NCI-H1436 treated with DMSO at 0.1 percent for 48 hours (cell line): ENCODE results near the gene IFT43.
"Not testable (repeated sequence)": the region's sequence is repeated elsewhere in the genome, so short reads cannot be mapped to it uniquely, and the experiment has no call there.

Experiments
- DNase-seq: peaks from one replicate; lab custom pipeline; 2025; lab: John Stamatoyannopoulos, UW

The IFT43 gene

DNA sequence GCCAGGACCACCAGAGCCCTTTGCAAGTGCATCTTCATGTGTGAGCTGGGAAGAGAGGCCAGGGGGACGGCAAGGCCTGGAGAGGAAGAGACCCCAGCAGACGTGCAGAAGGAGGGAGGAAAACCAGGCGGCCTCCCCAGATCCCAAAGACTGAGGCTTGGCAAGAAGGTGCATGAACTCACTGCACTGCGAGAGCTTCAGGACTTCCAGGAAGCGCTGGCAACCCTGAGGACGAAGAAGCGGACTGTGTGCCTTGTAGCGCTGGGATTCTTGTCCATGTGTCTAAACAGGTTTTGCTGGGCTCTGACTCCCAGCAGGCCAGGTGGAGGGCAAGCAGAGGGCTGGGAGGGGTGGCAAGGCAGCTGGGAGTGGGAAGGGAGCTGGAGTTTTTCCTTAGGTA, 4.7 kb upstream of the IFT43 start:
- DNase-seq = no peak

DNA sequence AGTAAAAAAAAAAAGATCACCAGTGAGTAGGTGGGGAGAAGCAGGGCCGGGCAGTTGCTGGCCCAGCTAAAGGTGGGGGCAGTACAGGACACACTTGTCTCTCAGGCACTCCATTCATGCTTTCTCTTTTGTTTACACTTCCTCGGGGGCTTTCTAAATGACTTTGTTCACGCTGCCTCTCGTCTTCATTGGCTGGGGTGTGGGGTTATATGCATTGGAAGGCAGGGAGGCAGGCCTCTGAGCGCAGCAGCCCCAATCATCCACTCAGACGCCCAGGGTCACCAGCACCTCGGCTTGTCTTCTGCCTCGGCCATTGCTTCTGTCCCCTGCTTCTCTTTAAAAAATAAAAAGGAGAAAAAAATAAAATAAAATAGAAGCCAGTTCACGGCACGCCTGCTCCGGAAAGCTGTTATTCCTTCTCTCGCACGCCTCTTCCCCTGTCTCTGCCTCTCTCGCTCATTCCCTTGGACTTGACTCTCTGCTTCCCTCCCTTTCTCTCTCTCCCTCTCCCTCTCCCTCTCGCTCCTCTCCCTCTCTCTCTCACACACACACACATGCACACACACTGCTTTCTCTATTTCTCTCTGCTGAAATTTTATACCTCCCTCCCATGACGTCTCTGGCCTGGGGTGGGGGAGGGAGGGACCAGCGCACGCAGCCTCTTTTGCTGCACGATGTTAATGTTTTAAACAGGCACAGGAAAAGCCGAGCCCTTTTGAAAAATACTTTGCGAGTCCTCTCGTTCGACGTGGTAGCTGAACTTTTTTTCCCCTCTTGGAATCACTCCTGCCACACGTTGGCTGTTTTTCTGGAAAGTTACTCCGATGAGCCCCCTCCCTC, 3.9 kb upstream of the IFT43 start, which contains the start of gene TGFB3:
TSS of gene TGFB3 (minus strand) at position 570 of the 840 bp plus-strand sequence. CDS start 1,102 bp downstream, outside the sequence.
- no peak for DNase-seq

DNA sequence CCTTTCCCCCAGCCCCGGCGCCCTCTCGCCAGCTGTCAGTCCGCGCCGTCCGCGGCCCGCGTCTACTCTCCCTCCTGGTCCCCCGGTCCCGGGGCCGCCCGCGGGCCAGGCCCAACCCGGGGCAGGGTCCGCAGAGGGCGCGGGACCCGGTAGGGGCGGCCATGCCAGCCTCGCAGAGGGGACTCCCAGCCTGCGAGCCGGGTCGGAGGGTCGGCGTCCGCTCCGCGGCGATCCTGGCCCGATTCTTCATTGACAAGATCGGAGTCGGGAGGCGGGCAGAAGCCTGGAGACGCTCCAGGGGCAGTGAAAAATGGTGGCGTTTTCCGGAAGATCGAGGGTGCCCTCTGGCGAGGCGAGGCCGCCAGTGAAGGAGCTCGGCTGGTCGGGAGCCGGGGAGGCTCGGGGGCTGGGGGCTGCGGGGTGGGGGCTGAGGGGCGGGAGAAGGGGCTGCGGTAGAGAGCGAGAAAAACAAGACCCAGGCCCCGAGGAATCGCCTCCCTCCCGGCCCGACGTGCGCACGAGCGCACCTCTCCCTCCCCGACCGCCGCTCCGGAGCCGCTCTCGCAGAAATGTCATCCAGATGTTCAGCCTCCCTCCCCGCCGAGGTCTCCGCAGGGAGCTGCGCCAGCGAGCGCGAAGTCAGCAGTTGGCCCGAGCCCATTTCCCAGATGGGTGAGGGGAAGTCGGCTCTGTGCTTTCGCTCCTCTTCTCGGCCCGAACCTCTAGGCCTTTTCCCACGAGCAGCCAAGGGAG, 3.1 kb upstream of the IFT43 start:
- peak; percentile 12 for DNase-seq

DNA sequence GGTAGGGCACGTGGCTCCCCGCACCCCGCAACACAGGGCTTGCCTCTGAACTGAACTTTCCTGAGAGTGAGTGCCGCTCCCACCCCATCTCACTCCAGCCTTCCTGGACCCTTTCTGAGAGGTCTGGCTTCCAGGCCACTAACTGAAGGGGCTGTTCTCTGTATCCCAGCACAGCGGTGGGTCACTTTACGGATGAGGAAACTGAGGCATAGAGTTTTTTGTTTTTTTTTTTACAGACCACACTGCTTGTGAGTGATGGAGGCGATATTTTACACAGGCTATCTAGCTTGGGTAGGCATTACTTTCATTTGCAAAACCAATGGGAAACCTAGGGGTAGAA, 2.6 kb upstream of the IFT43 start:
- no peak for DNase-seq

DNA sequence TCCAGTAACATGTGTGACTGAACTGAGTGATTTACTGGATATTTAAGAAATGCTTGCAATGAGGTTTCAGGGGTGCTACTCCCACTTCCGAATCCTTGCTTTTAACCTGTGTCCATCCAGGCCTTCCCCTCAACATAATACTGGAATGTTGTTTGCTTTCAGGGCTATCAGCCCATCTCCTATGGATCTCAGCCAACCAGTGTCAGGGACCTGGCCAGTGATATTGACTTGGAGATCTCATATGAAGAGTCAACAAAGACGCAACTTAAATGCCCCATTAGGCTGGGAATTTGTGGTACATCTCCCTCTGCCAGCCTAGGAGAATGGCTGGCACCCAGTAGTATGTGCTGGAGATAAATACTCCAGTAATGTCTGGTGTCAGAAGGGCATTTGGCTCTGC, 889 bp upstream of the IFT43 start:
- no peak for DNase-seq

DNA sequence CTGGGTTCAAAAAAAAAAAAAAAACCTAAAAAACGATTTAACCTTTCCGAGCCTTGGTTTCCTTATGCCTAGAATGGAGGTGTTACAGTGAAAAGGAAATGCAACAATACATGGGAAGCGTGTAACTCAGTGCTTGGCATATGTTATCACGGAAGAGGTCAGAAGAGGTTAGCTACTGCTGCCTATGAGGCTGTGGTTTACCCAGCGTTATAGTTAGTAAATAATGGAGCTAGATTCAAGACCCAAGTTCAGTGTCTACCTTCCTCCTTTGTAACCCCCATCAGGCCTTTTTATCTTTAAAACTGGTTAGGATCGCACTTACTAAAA, 839 bp downstream of the IFT43 start:
- DNase-seq = no peak

DNA sequence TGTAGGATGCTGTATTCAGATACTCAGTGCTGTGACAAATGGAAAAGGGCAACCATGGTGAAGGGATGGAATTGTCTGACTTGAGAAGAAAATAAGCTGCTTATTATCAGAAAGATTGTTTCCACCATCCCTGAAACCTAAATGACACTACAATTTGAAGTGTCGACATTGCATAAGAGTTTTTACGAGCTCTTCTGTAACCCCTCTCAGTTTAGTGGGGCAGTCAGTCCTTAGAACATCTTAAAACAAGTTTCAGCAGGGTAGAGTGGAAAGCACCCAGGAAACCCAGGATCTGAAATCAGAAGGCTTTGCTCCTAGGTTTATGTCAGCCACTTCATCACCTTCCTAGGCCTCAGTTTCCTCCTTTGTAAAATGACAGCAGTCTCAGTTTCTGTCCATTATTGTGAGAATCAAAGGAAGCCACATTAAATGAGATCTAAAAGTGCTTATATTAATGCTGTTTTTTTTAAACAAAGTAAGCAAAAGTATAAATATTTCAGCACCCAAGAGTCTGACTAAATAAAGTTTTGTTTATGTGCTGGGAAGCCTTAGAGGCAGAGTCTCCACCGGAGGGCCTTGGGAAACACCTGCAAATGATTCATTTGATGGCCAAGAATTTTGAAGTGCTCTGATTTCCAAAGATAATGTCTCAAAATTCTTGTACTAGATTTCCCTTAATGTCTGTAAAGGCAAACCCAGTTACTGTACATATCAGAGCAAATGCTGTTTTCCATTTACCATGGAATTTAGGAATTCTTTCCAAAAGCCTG, 1.8 kb downstream of the IFT43 start:
- DNase-seq = no peak

DNA sequence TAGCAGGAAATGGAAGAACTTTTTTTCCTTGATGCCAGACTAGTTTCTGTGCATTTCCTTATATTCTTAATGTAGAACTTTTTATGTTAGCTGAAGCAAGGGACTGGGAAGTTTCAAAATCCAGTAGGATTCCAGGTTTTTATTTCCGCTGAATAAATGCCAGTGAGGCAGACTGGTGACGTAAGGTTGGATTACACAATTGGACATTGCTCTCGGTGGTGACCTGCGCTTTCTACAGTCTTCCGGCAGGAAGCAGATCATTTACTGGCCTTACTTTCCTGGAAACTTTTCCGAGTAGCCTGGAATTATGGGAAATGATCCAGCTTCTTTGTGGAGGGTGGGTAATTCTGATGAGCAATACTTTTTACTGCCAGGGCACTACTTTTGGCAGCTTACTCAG, 3.6 kb downstream of the IFT43 start:
- no peak for DNase-seq

DNA sequence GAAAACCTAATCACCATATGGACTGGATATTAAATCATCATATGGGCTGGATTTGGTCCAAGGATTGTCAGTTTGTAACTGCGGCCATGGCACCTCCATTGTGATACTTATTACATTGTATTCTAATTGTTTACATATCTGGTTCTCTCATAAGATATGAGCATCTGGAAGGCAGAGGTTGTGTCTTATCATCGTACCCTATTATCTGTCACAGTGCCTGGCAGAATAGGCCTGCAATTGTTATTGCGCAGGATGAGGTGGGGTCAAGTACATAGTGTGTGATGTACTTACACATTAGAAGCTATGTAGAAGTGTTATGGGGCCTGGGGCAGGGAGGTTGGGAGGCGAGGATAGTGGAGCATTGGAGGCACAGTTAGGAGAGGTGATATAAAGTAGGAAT, 4.7 kb downstream of the IFT43 start:
- no peak for DNase-seq

DNA sequence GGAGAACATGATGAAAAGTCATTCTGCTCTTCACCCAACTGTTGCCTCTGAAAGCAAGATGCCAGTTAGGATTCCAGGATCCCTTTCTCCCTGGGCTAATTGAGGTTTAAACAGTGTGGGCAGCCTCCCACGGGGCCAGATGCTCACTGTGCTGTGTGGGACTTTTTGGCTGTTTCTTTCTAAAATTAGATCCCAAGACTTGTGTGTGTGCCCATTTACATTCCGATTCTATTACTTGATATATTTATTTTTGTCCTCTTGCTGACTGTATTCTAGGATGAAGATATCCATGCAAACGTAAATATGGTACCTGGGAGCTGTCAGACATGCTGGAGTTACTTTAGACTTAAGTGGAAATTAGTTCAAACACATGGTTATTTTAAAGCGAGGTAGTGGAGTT, 6.2 kb downstream of the IFT43 start:
- DNase-seq = no peak

DNA sequence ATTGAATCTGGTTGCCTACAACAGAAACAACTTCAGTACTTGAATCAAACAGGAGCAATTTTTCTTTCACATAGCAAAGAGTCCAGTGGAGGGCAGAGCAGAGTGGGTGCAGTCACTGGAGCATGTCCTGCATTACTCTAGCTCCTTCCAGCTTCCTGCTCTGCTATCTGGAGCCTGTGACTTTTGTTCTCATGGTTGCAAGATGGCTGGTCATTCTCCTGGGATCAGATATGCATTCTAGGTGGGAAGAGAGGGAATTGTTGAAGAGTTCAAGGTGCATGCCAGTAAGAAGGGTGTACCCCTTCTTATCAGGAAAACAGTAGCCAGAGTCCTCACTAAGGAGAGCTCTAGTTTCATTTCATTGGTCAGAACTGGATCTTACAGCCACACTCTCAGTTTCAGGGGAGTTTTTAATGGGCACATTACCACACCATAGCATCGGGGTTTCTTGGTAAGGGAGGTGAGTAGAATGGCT, 8.0 kb downstream of the IFT43 start:
- DNase-seq = no peak

DNA sequence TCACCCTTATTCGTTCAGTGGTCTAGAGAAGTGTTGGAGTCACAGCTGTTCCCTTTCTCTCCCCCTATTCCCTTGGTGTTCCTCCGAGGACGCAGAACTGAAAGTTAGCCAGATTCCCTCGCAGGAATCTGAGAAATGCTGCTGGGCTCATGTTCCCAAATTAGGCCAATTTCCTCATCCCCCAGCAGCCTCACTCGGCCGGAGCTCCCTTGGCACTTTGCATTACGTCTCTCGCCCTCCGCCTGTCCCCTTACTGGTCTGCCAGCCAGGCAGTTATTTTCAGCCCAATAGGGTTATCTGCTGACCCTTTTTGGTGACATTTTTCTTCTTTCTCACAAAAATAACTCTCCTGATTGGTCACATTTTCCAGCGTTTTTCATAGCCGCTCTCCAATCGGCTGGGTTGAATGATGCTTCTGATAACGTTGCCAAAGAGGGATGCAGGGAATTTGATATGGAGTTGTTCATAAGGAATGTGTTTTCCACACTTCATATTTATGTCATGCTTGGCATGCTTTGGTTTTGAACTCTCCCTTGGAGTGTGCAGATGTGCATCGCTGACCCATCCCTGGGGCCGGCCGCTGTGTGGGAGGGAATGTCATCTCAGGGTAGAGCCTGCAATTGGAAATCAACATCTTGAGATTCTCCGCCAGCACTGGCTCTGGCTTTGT, 9.9 kb downstream of the IFT43 start:
- no peak for DNase-seq

DNA sequence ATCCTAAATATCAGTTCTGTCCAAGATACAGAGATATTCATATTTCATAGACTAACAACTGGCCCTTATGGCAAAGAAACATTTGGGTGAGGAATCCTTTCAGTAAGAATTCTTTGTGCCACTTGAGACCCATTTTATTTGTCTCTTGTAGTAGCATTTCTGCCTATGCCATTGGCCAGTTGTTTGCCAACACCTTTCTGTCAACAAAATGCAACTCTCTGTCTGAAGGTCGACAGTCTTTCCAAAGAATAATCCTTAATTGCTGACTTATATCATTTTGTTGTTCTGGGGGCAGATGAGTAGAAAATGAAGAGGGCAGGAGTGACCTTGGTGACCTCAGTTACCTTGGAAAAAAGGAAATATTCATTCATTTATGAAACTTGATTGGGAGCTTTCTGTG, 10.9 kb downstream of the IFT43 start:
- DNase-seq = no peak

DNA sequence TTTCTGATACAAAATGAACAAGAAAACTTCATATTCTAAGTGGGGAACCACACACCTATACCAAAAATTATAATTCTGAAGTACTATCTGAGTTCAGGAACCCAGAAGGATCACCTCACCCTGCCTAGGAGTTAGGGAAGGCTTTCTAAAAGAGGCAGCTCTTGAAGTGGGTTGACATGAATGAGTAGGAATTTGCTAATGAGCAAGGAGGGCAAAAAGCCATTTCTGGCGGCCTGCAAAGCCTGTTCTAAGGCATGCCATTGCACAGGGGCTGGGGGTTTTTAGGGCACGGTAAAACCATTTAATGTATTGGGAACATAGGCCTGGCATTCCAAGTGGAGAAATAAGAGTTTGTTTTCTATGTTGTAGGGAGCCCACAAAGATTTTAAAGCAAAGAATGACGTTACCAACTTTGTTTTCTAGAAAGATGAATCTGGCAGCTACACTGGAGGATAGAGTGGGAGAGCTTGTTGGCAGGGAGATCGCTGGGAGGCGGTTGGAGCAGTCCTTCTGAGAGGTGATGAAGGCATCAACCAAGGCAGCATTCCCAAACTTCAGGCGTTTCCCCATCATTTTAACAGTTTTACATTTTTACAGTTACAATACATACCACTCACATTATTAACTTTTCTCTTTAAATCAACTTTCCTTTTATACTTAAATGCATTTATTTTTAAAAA, 14.1 kb downstream of the IFT43 start:
- no peak for DNase-seq

DNA sequence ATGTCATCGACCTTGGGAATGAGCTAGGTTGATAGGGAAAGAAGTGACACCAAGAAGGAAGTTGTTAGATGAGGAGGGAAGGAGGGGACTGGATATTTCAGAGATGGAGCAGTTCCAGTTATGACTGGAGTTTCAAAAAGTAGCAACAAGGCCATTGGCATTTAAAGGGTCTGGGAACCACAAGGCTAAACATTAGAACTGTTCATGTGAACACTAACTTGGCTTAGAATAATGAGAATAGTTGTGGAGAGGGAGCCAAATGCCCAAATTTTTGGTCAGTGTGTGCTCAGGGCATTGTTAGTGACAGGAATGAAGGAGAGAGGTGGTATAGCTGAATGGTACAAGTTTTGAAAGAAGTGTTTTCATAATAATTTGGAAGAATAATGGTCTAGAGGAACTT, 16.8 kb downstream of the IFT43 start:
- DNase-seq = no peak

DNA sequence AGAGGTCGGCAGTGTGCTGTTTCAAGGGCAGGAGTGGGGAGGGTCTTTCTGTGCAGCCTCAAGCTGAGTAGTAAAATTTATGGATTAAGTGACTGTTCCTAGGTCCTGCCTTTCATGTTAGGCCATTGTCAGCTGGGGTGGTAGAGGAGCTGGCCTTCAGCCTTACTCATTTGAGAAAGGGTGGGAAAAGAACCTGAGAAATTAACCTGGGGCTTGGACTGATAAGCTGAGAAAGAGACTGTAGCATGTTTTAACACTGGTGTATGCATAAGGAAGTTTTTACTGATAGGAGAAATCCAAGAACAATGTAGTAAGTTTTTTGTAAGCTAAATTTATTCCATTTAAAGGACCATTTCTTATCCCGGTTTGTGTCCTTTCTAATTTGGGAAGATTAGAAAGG, 20.7 kb downstream of the IFT43 start:
- DNase-seq = no peak

DNA sequence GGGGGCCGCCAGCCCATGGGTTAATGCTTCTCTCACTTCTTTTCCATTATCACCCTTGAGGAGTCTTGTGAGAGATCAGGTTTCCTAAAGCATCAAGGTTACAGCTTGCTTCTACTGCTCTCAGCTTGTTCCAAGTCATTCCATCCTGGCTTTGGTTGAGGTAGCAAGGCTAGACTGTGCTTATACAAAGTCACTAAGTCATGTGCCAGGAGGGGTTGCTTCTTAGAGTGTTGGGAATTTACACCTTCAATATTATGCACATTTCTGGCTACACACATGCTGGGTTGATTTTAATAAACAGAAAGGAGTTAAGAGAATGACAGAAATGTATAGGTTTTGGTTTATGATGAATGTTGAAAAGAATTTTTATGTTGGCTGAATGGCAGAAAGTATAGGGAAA, 21.8 kb downstream of the IFT43 start:
- DNase-seq = no peak

DNA sequence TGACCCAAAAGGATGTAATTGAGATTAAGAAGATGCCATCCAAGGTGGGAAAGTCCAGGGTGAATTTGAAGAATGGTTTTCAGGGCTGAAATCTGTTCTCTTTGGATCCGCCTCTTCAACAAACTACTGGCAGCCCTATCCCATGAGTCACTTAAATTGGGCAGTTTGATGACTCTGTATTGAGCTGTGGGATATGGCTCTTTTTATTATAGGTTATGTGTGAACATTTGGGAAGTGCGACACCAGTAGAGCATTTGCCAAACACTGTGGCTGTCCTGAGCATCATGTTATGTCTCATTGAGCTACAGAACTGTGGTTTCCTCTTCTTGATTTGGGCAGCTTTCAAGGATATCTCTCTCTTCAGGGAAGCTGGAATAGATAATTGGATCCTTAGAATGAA, 22.3 kb downstream of the IFT43 start:
- no peak for DNase-seq

DNA sequence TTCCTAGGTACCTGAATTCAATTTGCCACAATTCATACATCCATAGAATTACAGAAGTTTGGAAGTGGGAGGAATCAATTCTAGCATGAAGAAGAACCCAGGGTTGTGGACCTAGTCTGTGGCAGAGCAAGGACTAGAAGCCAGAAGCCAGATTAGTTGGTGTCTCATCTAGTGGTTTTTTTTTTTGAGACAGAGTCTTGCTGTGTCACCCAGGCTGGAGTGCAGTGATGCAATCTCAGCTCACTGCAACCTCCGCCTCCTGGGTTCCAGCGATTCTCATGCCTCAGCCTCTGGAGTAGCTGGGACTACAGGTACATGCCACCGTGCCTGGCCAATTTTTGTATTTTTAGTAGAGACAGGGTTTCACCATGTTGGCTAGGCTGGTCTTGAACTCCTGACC, 24.1 kb downstream of the IFT43 start:
- DNase-seq = not testable (repeated sequence)

DNA sequence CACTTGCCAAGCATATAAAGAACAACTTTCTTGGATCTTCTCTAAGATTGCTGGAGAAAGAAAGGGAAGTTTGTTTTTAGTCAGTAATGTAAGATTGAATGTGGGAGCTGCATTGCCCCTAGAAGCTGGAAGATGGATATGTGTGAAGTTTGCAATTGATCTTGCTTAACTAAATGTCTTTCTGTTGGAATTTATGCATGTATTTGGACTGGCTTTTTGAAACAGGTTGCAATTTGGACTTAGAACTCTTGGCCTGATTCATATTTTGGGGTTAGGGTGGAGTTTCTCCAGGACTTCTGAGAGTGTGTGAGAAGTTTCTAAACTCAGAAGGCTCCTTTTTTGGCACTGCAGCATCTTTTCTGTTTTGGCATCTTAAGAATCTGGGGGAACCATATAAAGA, 26.4 kb downstream of the IFT43 start:
- DNase-seq = no peak

DNA sequence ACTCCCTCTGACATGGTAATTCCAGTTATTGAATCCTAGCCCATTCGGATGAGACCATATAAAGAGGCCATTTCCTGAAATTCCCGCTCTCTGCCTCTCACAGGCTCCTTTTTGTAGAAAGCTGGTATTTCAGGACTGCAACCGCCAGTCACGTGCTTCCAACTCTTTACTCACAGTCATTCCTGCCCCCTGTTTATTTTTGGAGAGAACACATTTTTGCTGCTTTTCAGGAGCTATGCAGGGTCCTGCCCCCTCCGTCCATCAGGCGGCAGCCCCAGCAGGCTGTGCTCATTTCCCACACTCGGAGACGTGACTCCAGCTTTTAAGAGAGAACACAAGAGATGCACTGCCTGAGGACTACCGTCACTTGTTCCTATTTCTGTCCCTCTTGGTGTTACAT, 26.8 kb downstream of the IFT43 start:
- no peak for DNase-seq

DNA sequence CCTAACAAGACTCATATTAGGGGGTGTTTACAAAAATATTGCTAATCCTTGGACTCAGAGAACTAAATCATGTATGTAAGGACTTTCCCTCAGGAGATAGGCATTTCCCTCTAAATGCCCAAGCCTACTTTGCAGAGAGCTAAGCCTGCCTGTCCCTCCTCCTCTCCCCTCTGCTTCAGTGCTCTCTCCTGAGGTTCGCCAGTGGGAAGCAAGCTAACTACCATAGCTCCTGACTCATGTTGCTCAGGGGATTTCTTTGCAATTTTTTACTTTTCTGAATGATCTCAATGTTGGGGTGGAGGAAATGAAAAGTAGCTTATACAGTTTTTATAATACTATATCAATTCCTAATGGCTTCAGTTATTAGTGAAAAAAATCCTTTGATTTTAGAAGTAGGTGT, 29.6 kb downstream of the IFT43 start:
- DNase-seq = no peak
